ENCODE results near the gene PRR7.

PRR7 gene

GRCh38 chr5:177501874-177502678, 55.5 kb downstream of the PRR7 start:
- no peak for DNase-seq

GRCh38 chr5:177502886-177503285, 56.3 kb downstream of the PRR7 start:
- DNase-seq = no peak

GRCh38 chr5:177503351-177504085, 56.9 kb downstream of the PRR7 start:
- no peak for DNase-seq

- no peak for DNase-seq
These were observed 57.8 kb downstream of the PRR7 start for GRCh38 chr5:177504086-177505056.

GRCh38 chr5:177505075-177505474, 58.5 kb downstream of the PRR7 start:
- no peak for DNase-seq

Measured in NCI-H187 (cell line).